Hepatocyte (in vitro differentiated cells): Measurements from ENCODE around the gene FCER2. TPM values are rescaled to one million over a fixed set of nuclear protein-coding genes. Genes with fewer than 3 reads are reported as not detected.
"Not testable (repeated sequence)": the region's sequence is repeated elsewhere in the genome, so short reads cannot be mapped to it uniquely, and the experiment has no call there.

Source experiments
- DNase-seq: peaks from one replicate; pipeline ENCODE4 v3.0.0-alpha.2; 2016; ENCODE audit warnings: low spot score
- H2AFZ ChIP-seq: fragments of 200-600 bp; sonication (generic); 2 replicates; pipeline ENCODE4 v1.6.0; 2016; ENCODE audit warnings: antibody characterized with exemption, mild to moderate bottlenecking
- H3K27ac ChIP-seq: fragments of 200-600 bp; sonication (generic); 2 replicates; pipeline ENCODE4 v1.5.1; 2016; ENCODE audit warnings: mild to moderate bottlenecking
- H3K27me3 ChIP-seq: fragments of 200-600 bp; sonication (generic); 2 replicates; pipeline ENCODE4 v1.6.1; 2016
- H3K36me3 ChIP-seq: fragments of 200-600 bp; sonication (generic); replicated peaks from 2 replicates; pipeline ENCODE4 v1.5.1; 2016; ENCODE audit warnings: low read depth; ENCODE audit not compliant: insufficient read depth
- H3K4me1 ChIP-seq: fragments of 200-600 bp; sonication (generic); 2 replicates; pipeline ENCODE4 v1.5.1; 2016; ENCODE audit warnings: mild to moderate bottlenecking, moderate library complexity; ENCODE audit not compliant: insufficient read depth
- H3K4me2 ChIP-seq: fragments of 200-600 bp; sonication (generic); 2 replicates; pipeline ENCODE4 v1.6.0; 2016
- H3K4me3 ChIP-seq: fragments of 200-600 bp; sonication (generic); 2 replicates; pipeline ENCODE4 v1.5.1; 2016; ENCODE audit warnings: mild to moderate bottlenecking
- H3K79me2 ChIP-seq: fragments of 200-600 bp; sonication (generic); 2 replicates; pipeline ENCODE4 v1.6.0; 2017; ENCODE audit warnings: mild to moderate bottlenecking
- H3K9me2 ChIP-seq: fragments of 200-600 bp; sonication (generic); replicated peaks from 2 replicates; pipeline ENCODE4 v1.6.0; 2017; ENCODE audit warnings: mild to moderate bottlenecking; ENCODE audit not compliant: insufficient read depth
- H3K9me3 ChIP-seq: fragments of 200-600 bp; sonication (generic); 2 replicates; pipeline ENCODE4 v1.5.1; 2016; ENCODE audit warnings: low read depth, mild to moderate bottlenecking
- H4K20me1 ChIP-seq: fragments of 200-600 bp; sonication (generic); 2 replicates; pipeline ENCODE4 v1.6.0; 2016; ENCODE audit warnings: mild to moderate bottlenecking; ENCODE audit not compliant: insufficient read depth, poor library complexity, severe bottlenecking
- EZH2 ChIP-seq: fragments of 200-600 bp; sonication (generic); IDR thresholded peaks from 2 replicates; pipeline ENCODE4 v1.6.1; 2016; ENCODE audit warnings: antibody characterized with exemption, mild to moderate bottlenecking, borderline replicate concordance
- EZH2phosphoT487 ChIP-seq: fragments of 200-600 bp; sonication (generic); IDR thresholded peaks from one replicate; pipeline ENCODE4 v1.6.1; 2018; ENCODE audit warnings: antibody characterized with exemption, mild to moderate bottlenecking, low read depth, moderate library complexity; ENCODE audit not compliant: unreplicated experiment, severe bottlenecking
- WGBS: methylation state at CpG from one replicate; pipeline ENCODE4 v1.1.6; 2016; ENCODE audit warnings: low lambda C conversion rate; ENCODE audit errors: missing lambda C conversion rate; 5-methylcytosine and 5-hydroxymethylcytosine counted together
- polyA plus RNA-seq: library from polyadenylated mRNA; unstranded; fragments of >200 nt; fragmentation: Nextera tagmentation; extraction: Ambion mirVana; gene quantifications from 2 replicates; pipeline ENCODE4 v1.2.1, GENCODE V29; 2016
- total RNA-seq: library from RNA; depleted of rRNA; stranded (reverse); fragments of >200 nt; gene quantifications from 2 replicates; pipeline ENCODE4 v1.2.3, GENCODE V29; 2014
- TF ChIP-seq, protein P1 (sequence below): fragments of 200-600 bp; sonication (generic); IDR thresholded peaks from 2 replicates; pipeline ENCODE4 v1.5.1; 2016; ENCODE audit warnings: antibody characterized with exemption, mild to moderate bottlenecking; ENCODE audit not compliant: poor library complexity

FCER2 gene
- total and polyA plus RNA-seq, 2 experiments from 2014 or later = not detected

DNA sequence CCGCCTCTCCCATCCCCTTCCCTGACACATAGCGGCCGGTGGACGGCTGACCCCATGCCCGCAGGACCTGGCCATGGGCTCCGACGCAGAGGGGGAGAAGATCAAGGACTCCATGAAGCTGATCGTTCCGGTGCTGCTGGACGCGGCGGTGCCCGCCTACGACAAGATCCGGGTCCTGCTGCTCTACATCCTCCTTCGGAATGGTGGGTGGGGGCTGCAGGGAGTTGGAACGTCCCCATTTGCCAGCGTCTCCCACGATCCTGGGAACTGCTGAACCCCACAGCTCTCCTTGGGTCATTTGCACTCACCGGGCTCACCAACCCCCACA is 57.4 kb downstream of the FCER2 start:
- no peak overlapping the region for H3K27ac ChIP-seq
- no peaks in the 10 kb centered on the region for H3K79me2 ChIP-seq
- H3K4me3 ChIP-seq = no peak overlapping the region
- no peaks in the 10 kb centered on the region for H4K20me1 ChIP-seq
- H3K27me3 ChIP-seq = no peaks in the 10 kb centered on the region
- H3K36me3 ChIP-seq = no peaks in the 10 kb centered on the region
- H3K4me2 ChIP-seq = no peak overlapping the region
- WGBS = 97% methylated on average over 20 of the region's 20 CpGs
- no peaks in the 10 kb centered on the region for H3K9me2 ChIP-seq
- no peaks in the 10 kb centered on the region for H3K9me3 ChIP-seq
- no peak for DNase-seq
- TF ChIP-seq EZH2phosphoT487 (no peak), EZH2 (no peak)
- TF ChIP-seq, protein P1, sequence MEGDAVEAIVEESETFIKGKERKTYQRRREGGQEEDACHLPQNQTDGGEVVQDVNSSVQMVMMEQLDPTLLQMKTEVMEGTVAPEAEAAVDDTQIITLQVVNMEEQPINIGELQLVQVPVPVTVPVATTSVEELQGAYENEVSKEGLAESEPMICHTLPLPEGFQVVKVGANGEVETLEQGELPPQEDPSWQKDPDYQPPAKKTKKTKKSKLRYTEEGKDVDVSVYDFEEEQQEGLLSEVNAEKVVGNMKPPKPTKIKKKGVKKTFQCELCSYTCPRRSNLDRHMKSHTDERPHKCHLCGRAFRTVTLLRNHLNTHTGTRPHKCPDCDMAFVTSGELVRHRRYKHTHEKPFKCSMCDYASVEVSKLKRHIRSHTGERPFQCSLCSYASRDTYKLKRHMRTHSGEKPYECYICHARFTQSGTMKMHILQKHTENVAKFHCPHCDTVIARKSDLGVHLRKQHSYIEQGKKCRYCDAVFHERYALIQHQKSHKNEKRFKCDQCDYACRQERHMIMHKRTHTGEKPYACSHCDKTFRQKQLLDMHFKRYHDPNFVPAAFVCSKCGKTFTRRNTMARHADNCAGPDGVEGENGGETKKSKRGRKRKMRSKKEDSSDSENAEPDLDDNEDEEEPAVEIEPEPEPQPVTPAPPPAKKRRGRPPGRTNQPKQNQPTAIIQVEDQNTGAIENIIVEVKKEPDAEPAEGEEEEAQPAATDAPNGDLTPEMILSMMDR = no peak
- H3K4me1 ChIP-seq = no peaks in the 10 kb centered on the region
- no peak overlapping the region for H2AFZ ChIP-seq

DNA sequence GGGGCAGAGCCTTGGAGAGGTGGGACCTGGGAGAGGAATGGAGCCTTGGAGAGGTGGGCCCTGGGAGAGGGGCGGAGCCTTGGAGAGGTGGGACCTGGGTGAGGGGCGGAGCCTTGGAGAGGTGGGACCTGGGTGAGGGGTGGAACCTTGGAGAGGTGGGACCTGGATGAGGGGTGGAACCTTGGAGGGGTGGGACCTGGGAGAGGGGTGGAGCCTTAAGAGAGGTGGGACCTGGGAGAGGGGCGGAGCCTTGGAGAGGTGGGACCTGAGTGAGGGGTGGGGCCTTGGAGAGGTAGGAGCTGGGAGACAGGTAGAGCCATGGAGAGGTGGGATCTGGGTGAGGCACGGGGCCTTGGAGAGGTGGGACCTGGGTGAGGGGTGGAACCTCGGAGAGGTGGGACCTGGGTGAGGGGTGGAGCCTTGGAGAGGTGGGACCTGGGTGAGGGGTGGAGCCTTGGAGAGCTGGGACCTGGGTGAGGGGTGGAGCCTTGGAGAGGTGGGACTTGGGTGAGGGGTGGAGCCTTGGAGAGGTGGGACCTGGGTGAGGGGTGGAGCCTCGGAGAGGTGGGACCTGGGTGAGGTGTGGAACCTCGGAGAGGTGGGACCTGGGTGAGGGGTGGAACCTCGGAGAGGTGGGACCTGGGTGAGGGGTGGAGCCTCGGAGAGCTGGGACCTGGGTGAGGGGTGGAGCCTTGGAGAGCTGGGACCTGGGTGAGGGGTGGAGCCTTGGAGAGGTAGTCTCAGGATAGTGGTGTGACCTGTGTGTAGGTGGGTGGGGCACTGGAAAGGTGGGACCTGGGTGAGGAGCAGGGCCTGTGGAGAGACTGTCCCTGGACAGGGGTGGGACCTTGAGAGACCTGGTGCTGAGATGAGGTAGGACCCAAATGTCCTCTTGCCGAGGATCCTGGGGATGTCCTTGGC is 58.0 kb downstream of the FCER2 start:
- 100% methylated on average over 4 of the region's 10 CpGs for WGBS
- H3K27ac ChIP-seq, H3K36me3 ChIP-seq: not testable (repeated sequence)

DNA sequence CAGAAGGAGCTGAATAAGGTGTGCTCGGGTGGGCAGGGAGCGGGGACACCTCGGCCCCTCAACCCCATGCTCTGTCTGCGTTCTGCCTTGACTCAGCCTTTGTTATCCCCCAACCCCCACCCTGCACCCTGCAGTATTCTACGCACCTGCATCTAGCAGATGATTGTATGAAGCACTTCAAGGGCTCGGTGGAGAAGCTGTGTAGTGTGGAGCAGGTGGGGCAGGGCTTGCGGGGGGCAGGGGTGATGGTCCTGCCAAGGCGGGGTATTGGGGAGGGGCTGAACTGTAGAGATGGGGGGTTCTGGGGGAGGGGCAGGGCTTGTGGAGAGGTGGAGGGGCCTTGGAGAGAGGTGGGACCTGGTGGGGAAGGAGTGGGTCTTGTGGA is 58.9 kb downstream of the FCER2 start:
- no peak overlapping the region for H3K27ac ChIP-seq
- WGBS = 90% methylated on average over 6 of the region's 8 CpGs
- no peak for DNase-seq
- no peaks in the 10 kb centered on the region for H3K9me3 ChIP-seq
- H4K20me1 ChIP-seq = no peaks in the 10 kb centered on the region
- H3K36me3 ChIP-seq = no peaks in the 10 kb centered on the region
- H3K9me2 ChIP-seq = no peaks in the 10 kb centered on the region
- H3K27me3 ChIP-seq = no peaks in the 10 kb centered on the region
- H3K79me2 ChIP-seq = peaks cover 7% of the 10 kb centered on the region
- H3K4me3 ChIP-seq = no peak overlapping the region
- H2AFZ ChIP-seq = no peak overlapping the region
- TF ChIP-seq EZH2phosphoT487 (no peak), EZH2 (no peak)
- no peaks in the 10 kb centered on the region for H3K4me1 ChIP-seq
- H3K4me2 ChIP-seq = no peak overlapping the region

More for the DNA sequence above, 58.0 kb downstream of the FCER2 start:
- not testable (repeated sequence) for H3K9me3 ChIP-seq, H3K27me3 ChIP-seq, DNase-seq, H3K79me2 ChIP-seq, H4K20me1 ChIP-seq, H3K4me3 ChIP-seq, H3K9me2 ChIP-seq, H3K4me2 ChIP-seq, H2AFZ ChIP-seq, H3K4me1 ChIP-seq

DNA sequence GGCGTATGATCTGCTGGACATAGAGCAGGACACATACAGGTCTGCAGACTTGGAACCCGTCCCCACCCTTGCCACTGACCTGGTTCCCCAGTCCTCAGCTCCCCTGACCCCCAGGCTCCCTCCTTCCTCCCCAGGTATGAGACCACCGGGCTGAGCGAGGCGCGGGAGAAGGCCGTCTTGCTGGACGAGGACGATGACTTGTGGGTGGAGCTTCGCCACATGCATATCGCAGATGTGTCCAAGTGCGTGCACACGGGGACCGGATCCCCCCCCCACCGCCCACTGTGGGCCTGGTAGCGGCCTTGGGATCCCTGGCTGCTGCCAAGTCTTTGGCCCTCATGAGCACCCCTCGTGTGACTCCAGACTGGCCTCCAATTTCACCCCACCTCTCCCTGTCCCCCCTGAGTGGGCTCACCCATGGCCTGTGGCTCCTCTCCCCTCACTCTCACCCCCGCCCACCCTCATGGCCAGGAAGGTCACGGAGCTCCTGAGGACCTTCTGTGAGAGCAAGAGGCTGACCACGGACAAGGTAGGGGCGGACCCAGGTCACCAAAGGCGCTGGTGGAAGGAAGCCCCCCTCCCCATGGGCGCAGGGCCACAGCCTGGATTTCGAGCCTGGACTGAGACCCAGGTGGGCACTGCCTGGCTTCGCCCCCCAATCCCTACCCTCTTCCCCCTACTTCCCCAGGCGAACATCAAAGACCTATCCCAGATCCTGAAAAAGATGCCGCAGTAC is 59.5 kb downstream of the FCER2 start:
- Histone ChIP-seq H3K79me2 (peaks cover 12% of the 10 kb centered on the region), H3K9me2 (no peaks in the 10 kb centered on the region), H3K9me3 (no peaks in the 10 kb centered on the region), H3K27ac (no peak overlapping the region), H3K4me2 (no peak overlapping the region), H3K4me3 (no peak overlapping the region), H4K20me1 (no peaks in the 10 kb centered on the region), H3K27me3 (no peaks in the 10 kb centered on the region), H2AFZ (no peak overlapping the region), H3K36me3 (no peaks in the 10 kb centered on the region), H3K4me1 (no peaks in the 10 kb centered on the region)
- no peak for DNase-seq
- 93% methylated on average over 24 of the region's 27 CpGs for WGBS
- TF ChIP-seq EZH2phosphoT487 (no peak), EZH2 (no peak)
- TF ChIP-seq, protein P1 = no peak
